ENCODE results near the gene TRIM56.

DNA sequence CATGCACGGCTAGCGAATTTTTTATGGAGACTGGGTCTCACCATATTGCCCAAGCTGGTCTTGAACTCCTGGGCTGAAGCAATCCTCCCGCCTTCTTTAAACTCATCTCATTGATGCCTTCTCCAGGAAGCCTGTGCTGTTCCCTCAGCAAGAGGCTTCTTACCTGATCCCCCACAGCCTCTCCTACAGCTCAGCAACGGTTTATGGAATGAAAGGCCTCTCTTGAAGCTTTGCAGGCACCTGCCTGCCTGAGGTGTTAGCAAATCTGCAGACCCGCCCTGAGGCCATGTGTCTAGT is 468 bp upstream of the TRIM56 start:
- TF ChIP-seq ELF1 (tag; IDR thresholded peaks at IDR 0.05) (no peak), SMC3 (conservative IDR thresholded peaks at IDR 0.05; ENCODE audit: insufficient read depth, low read depth, low read length) (no peak), ZKSCAN8 (CRISPR knock-in tag; IDR thresholded peaks at IDR 0.05) (no peak), TEAD4 (IDR thresholded peaks at IDR 0.05; ENCODE audit: low read length) (no peak), TEAD4 (CRISPR knock-in tag; IDR thresholded peaks at IDR 0.05; ENCODE audit: borderline replicate concordance) (no peak), ZC3H11A (IDR thresholded peaks at IDR 0.05; ENCODE audit: low read depth, low read length) (no peak), POLR2AphosphoS5 (IDR thresholded peaks at IDR 0.05; ENCODE audit: control insufficient read depth, insufficient read depth, low read depth, low read length) (no peak), TBL1XR1 (IDR thresholded peaks at IDR 0.05; ENCODE audit: low read length in 2 of 2) (no peak)
- TF ChIP-seq, protein P1, sequence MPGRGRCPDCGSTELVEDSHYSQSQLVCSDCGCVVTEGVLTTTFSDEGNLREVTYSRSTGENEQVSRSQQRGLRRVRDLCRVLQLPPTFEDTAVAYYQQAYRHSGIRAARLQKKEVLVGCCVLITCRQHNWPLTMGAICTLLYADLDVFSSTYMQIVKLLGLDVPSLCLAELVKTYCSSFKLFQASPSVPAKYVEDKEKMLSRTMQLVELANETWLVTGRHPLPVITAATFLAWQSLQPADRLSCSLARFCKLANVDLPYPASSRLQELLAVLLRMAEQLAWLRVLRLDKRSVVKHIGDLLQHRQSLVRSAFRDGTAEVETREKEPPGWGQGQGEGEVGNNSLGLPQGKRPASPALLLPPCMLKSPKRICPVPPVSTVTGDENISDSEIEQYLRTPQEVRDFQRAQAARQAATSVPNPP (IDR thresholded peaks at IDR 0.05; ENCODE audit: borderline replicate concordance, insufficient read depth, insufficient read length) = no peak
- TF ChIP-seq, protein P2, sequence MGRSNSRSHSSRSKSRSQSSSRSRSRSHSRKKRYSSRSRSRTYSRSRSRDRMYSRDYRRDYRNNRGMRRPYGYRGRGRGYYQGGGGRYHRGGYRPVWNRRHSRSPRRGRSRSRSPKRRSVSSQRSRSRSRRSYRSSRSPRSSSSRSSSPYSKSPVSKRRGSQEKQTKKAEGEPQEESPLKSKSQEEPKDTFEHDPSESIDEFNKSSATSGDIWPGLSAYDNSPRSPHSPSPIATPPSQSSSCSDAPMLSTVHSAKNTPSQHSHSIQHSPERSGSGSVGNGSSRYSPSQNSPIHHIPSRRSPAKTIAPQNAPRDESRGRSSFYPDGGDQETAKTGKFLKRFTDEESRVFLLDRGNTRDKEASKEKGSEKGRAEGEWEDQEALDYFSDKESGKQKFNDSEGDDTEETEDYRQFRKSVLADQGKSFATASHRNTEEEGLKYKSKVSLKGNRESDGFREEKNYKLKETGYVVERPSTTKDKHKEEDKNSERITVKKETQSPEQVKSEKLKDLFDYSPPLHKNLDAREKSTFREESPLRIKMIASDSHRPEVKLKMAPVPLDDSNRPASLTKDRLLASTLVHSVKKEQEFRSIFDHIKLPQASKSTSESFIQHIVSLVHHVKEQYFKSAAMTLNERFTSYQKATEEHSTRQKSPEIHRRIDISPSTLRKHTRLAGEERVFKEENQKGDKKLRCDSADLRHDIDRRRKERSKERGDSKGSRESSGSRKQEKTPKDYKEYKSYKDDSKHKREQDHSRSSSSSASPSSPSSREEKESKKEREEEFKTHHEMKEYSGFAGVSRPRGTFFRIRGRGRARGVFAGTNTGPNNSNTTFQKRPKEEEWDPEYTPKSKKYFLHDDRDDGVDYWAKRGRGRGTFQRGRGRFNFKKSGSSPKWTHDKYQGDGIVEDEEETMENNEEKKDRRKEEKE (IDR thresholded peaks at IDR 0.05; ENCODE audit: borderline replicate concordance in 1 of 2, control insufficient read depth in 1 of 2, low read depth in 2 of 2, low read length in 1 of 2) = no peak
- TF ChIP-seq, protein P3, sequence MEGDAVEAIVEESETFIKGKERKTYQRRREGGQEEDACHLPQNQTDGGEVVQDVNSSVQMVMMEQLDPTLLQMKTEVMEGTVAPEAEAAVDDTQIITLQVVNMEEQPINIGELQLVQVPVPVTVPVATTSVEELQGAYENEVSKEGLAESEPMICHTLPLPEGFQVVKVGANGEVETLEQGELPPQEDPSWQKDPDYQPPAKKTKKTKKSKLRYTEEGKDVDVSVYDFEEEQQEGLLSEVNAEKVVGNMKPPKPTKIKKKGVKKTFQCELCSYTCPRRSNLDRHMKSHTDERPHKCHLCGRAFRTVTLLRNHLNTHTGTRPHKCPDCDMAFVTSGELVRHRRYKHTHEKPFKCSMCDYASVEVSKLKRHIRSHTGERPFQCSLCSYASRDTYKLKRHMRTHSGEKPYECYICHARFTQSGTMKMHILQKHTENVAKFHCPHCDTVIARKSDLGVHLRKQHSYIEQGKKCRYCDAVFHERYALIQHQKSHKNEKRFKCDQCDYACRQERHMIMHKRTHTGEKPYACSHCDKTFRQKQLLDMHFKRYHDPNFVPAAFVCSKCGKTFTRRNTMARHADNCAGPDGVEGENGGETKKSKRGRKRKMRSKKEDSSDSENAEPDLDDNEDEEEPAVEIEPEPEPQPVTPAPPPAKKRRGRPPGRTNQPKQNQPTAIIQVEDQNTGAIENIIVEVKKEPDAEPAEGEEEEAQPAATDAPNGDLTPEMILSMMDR (IDR thresholded peaks at IDR 0.05 in 2 of 3, conservative IDR thresholded peaks at IDR 0.05 in 1 of 3; ENCODE audit: insufficient read depth in 2 of 3, low read depth in 1 of 3, low read length in 3 of 3) = no peak
- TF ChIP-seq, protein P4, sequence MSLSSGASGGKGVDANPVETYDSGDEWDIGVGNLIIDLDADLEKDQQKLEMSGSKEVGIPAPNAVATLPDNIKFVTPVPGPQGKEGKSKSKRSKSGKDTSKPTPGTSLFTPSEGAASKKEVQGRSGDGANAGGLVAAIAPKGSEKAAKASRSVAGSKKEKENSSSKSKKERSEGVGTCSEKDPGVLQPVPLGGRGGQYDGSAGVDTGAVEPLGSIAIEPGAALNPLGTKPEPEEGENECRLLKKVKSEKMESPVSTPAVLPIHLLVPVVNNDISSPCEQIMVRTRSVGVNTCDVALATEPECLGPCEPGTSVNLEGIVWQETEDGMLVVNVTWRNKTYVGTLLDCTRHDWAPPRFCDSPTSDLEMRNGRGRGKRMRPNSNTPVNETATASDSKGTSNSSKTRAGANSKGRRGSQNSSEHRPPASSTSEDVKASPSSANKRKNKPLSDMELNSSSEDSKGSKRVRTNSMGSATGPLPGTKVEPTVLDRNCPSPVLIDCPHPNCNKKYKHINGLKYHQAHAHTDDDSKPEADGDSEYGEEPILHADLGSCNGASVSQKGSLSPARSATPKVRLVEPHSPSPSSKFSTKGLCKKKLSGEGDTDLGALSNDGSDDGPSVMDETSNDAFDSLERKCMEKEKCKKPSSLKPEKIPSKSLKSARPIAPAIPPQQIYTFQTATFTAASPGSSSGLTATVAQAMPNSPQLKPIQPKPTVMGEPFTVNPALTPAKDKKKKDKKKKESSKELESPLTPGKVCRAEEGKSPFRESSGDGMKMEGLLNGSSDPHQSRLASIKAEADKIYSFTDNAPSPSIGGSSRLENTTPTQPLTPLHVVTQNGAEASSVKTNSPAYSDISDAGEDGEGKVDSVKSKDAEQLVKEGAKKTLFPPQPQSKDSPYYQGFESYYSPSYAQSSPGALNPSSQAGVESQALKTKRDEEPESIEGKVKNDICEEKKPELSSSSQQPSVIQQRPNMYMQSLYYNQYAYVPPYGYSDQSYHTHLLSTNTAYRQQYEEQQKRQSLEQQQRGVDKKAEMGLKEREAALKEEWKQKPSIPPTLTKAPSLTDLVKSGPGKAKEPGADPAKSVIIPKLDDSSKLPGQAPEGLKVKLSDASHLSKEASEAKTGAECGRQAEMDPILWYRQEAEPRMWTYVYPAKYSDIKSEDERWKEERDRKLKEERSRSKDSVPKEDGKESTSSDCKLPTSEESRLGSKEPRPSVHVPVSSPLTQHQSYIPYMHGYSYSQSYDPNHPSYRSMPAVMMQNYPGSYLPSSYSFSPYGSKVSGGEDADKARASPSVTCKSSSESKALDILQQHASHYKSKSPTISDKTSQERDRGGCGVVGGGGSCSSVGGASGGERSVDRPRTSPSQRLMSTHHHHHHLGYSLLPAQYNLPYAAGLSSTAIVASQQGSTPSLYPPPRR (CRISPR knock-in tag; IDR thresholded peaks at IDR 0.05; ENCODE audit: borderline replicate concordance) = no peak
- TF ChIP-seq, protein P5, sequence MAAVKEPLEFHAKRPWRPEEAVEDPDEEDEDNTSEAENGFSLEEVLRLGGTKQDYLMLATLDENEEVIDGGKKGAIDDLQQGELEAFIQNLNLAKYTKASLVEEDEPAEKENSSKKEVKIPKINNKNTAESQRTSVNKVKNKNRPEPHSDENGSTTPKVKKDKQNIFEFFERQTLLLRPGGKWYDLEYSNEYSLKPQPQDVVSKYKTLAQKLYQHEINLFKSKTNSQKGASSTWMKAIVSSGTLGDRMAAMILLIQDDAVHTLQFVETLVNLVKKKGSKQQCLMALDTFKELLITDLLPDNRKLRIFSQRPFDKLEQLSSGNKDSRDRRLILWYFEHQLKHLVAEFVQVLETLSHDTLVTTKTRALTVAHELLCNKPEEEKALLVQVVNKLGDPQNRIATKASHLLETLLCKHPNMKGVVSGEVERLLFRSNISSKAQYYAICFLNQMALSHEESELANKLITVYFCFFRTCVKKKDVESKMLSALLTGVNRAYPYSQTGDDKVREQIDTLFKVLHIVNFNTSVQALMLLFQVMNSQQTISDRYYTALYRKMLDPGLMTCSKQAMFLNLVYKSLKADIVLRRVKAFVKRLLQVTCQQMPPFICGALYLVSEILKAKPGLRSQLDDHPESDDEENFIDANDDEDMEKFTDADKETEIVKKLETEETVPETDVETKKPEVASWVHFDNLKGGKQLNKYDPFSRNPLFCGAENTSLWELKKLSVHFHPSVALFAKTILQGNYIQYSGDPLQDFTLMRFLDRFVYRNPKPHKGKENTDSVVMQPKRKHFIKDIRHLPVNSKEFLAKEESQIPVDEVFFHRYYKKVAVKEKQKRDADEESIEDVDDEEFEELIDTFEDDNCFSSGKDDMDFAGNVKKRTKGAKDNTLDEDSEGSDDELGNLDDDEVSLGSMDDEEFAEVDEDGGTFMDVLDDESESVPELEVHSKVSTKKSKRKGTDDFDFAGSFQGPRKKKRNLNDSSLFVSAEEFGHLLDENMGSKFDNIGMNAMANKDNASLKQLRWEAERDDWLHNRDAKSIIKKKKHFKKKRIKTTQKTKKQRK (IDR thresholded peaks at IDR 0.05; ENCODE audit: borderline replicate concordance, low read depth, low read length) = no peak
- TF ChIP-seq, protein P6, sequence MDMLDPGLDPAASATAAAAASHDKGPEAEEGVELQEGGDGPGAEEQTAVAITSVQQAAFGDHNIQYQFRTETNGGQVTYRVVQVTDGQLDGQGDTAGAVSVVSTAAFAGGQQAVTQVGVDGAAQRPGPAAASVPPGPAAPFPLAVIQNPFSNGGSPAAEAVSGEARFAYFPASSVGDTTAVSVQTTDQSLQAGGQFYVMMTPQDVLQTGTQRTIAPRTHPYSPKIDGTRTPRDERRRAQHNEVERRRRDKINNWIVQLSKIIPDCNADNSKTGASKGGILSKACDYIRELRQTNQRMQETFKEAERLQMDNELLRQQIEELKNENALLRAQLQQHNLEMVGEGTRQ (CRISPR knock-in tag; IDR thresholded peaks at IDR 0.05) = no peak
- TF ChIP-seq, protein P7, sequence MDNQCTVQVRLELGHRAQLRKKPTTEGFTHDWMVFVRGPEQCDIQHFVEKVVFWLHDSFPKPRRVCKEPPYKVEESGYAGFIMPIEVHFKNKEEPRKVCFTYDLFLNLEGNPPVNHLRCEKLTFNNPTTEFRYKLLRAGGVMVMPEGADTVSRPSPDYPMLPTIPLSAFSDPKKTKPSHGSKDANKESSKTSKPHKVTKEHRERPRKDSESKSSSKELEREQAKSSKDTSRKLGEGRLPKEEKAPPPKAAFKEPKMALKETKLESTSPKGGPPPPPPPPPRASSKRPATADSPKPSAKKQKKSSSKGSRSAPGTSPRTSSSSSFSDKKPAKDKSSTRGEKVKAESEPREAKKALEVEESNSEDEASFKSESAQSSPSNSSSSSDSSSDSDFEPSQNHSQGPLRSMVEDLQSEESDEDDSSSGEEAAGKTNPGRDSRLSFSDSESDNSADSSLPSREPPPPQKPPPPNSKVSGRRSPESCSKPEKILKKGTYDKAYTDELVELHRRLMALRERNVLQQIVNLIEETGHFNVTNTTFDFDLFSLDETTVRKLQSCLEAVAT (IDR thresholded peaks at IDR 0.05) = no peak

All from K562 (cell line).